ENCODE measurements around the gene FAM98B.
"Not testable (repeated sequence)": the region's sequence is repeated elsewhere in the genome, so short reads cannot be mapped to it uniquely, and the experiment has no call there.

Gene FAM98B

DNA sequence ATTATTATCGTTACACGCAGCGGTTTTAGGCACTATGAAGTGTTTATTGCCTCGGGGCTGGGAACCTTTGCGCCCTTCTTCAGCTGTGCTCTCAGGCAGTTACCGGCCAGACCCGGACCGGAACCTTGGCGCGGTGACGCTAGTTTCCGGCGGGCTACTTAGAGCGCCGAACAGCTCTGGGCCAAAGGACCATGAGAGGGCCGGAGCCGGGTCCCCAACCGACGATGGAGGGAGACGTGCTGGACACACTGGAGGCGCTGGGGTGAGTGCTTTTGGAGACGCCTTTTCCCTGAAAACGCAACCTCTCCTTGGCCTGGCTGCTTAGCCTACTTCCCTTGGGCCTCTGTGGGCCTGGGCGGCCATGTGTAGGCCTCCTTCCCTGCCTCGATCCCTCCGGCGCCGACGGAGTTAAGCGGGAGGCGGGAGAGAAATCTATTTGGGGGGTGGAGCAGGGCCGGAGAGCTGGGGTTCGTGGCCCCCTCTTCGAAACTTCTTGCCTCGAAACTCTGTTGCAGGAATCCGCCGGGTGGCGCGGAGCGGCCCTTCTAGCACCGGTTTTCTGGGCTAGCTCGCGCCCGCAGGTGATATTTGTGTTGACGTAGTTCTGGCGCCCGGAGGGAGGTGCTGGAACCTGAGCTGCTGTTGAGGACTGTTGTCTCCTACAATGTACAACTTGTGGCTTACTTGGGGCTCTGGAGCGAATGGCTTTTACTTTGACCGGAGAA is at the start of gene FAM98B:
Gene FAM98B, plus strand, starts transcription at position 157 of the 725 bp plus-strand sequence. Its CDS starts 35 bp downstream, at position 192.
- peak; percentile 69 for DNase-seq

GRCh38 chr15:38406436-38406835 is 47.5 kb upstream of the FAM98B start:
- DNase-seq, result no peak

DNA sequence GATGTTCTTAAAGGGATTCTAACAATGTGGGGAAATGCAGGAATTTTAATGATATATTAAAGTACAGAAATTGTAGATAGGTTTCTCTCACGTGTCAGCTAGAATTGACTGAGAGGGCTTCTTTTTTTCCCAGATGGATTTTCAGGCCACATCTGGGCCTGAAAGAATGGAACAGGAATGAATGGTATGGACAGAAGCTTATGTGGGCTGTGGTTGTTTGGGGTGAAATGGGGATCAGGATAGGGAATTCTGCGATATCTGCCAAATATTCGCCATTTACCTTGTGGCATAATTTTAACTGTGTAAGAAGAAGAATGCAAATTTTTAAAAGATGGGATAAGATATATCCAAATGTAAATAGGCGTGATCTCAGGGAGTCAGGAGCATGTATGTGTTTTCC is 45.4 kb upstream of the FAM98B start:
- no peak for DNase-seq

DNA sequence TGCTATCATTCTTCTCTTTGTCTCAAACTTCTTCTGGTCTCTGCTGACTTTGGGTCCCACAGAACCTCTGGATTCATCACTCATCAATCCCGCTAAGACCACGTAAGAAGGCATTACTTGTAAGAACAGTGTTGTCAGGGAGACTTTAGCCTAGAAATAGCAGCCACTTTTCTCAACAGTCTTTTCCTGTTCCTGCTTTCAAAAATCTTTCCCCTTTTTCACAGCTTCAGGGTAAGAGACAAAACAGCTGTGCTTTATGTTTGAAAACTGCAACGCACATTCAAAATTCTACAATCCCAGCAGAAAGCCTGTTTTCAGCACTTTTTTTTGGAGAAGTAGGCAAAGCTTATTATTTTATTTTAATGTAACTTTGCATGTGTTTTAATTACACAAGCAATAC is 42.0 kb upstream of the FAM98B start:
- no peak for DNase-seq

GRCh38 chr15:38412466-38412865 is 41.5 kb upstream of the FAM98B start:
- no peak for DNase-seq

GRCh38 chr15:38414357-38414756 is 39.6 kb upstream of the FAM98B start:
- no peak for DNase-seq

DNA sequence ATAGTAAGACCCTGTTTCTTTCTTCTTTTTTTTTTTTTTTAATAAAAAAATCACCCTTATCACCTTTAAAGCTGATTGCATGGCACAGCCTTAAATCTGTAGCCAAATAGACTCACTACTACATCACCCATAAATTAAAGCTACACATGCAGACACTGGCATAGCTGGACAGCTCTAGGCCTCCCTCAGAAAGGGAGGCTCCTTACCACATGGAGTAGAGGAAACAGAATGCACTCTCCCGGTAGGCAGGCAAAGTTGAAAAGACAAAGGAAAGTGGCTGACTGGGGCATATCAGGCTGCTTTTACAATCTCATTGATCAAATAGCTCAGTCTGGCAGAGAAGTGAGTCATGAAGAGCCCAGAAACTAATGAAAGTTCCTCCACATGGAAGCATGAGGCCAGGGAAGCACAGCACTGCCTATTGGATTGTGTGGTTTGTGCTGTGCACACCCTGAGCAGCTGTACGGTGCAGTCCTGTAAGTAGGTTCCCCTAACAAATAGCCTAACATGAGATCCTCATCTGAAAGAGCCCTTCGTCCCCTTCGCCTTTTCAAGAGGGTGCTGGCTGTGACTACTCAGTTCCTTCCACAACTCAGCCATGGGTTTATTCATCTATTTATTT is 32.7 kb upstream of the FAM98B start:
- DNase-seq, result no peak

GRCh38 chr15:38424101-38424552 is 29.8 kb upstream of the FAM98B start:
- DNase-seq, result no peak

DNA sequence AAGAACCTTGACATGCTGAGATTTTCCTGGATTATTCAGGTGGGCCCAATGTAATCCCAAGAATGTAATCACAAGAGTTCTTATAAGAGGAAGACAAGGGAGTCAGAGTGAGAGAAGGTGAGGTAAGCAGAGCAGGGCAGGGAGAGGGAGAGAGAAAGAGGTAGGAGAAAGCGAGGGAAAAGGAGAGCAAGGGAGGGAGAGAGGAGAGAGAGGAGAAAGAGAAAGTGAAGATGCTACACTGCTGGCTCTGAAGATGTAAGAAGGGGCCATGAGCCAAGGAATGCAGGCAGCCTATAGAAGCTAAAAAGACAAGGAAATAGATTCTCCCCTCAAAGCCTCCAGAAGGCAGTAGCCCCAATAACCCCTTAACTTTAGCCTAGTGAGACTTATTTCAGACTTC is 28.7 kb upstream of the FAM98B start:
- no peak for DNase-seq

DNA sequence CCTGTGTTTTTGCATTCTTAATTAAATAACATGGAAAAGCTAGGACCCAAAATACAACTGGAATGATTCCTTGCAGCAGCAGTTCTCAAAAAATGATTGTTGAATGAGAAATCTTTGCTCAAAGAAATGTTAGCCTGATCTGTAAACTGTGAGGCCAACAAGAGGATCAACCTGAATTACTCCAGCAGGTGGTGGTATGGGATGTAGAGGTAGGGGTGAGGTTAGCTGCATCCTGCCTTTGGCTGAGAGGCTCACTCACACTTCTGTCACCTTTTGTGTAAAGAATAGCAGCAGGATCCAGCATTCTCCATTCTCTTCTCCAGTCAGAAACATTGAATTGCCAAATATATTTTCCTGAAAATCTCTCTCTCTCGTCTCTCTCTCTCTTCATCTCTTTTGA is 26.5 kb upstream of the FAM98B start:
- no peak for DNase-seq

DNA sequence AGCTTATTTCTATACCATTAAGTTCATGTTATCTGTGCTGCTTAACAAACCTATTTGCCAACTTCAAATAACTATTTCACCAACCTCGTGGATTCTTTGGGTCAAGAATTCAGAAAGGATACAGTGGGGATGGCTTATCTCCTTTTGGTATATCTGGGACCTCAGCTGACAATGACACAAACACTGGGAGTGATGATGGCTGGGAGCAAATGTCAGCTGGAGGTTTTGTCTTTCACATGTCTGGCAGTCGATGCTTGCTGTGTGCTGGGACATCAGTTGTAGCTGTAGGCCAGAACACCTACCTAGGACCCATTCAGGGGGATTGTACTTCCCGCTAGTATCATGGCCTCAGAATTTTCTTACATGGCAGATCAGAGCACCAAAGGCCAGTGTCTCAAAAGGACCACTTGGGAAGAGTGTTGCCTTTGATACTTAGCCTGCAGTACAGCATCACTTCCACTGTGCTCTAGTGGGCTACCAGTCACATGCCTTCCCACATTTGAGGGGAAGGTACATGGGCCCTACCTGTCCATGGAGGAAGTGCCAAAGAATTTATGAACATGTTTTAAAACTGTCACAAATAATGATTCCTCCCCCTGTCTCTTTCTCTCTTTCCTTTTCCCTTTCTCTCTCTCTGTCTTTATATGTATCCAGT is 23.7 kb upstream of the FAM98B start:
- no peak for DNase-seq

DNA sequence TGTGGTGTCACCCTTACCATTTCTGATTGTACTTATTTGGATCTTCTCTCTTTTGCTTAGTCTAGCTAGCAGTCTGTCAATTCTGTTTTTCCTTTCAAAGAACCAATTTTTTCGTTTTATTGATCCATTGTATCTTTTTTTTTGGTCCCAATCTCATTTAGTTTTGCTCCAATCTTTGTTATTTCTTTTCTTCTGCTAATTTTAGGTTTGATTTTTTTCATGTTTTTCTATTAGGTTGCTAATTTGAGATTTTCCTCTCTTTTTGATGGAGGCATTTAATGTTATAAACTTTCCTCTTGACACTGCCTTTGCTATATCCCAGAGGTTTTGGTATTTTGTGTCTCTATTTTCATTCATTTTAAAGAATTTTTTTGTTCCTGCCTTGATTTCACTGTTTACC is 16.9 kb upstream of the FAM98B start:
- DNase-seq, result no peak

- not testable (repeated sequence) for DNase-seq
Observed at GRCh38 chr15:38437603-38438002, 16.3 kb upstream of the FAM98B start.

DNA sequence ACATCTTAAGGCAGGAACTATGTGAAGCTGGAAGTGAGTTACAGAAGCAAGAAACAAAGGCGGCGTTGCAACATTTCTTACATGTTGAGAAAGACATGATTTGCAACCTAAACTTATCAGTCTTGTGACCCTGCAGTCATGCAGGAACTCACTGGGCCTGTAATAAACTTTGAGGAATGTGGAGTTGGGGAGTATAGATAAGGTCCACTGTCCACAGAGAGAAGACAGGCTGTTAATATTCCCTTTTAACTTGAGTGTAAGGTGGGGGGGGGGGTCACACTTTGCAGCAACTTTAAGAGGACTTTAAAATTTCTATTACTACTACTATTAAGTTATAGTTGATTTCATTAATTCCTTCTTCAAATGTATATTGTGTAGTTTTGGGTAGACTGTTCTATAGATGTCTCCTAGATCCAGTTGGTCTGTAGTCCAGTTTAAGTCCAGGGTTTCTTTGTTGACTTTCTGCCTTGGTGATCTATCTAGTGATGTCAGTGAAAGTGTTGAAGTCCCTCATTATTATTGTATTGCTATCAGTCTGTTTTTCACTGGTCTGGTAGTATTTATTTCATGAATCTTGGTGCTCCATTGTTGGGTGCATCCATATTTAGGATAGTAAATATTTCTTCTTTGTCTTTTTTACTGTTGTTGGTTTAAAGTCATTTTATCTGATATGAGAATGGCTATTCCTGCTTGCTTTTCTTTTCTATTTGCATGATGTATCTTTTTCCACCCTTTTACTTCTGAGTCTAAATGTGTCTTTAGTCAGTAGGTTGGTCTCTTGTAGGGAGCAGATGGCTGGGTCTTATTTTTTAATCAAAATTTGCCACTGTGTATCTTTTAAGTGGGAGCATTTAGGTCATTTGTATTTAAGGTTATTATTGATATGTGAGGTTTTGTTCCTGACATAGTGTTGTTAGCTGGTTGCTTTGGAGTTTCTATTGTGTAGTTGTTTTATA is 15.6 kb upstream of the FAM98B start:
- no peak for DNase-seq

DNA sequence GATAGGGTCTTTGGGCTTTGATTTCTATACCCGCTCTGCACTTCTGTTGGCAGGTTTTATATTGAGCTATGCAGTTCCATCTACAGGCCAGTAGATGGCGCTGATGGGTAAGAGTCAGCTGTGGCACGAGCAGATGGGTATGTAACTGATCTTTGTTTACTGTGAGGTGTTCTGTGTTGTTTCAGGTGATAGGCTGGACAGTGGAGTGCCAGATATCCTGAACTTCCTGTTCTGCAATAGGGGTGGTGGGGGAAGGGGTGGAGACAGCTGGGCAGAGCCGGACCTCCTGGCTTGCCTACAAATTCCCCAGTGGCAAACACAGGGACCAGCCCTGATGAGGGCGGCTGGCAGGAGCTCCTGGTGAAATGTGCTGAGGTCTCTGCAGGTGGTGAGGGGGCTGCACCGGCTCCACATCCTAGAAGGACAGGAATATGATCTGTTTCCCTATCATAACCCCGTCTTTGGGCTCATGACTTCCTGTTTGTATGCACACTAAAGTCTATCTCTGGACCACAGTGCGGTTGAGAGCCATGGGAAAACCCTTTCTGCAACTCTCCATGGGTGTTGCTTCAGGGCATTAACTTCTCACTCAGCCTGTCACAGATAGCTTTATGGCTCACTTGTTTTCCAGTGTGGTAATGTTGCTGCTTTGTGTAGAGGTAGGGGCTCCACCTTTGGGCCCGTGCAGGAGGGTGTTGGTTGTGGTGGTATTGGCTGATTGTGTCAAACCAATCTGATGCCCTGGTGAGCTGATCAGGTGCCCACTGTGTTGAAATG is 13.4 kb upstream of the FAM98B start:
- peak; percentile 88 for DNase-seq

- no peak for DNase-seq
Observed at GRCh38 chr15:38441130-38441519, 12.8 kb upstream of the FAM98B start.

GRCh38 chr15:38454696-38455090 is 766 bp downstream of the FAM98B start:
- no peak for DNase-seq

DNA sequence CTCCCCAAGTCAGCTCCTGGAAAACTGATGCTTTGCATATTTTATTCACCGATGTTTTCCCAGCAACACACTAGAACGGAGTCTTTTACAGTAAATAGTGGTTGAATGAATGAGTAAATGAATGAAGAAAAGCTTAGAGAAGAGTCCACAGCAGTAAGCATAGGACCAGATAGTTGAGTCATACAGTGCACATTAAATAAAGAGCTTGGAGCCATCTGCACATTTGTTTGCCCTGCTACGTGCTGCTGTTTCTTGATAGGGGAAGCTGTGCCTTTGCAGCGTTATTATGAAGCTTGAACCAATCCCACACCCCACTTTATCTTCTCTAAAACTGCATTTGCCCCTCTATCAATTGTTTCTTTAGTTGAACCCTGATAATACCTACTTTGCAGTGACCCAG is 1.2 kb downstream of the FAM98B start:
- DNase-seq, result no peak

DNA sequence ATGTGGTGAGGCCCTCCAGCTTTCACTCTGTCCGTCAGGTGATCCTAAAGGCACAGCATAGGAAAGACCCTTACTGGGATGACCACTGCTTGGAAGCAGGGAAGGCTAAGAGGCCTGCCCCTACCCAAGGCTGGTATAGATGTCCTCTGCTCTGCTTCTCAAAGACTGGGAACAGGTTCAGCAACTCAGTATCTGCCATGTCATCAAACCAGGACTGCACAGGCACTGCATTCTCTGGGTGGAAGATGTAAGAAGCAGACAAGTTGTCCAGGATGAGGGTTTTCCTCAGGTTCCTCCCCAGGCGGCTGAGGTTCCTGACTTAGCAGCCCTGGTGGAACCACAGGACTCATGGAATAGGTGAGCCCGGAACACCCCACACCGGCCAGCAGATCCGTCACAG is 4.7 kb downstream of the FAM98B start:
- no peak for DNase-seq

DNA sequence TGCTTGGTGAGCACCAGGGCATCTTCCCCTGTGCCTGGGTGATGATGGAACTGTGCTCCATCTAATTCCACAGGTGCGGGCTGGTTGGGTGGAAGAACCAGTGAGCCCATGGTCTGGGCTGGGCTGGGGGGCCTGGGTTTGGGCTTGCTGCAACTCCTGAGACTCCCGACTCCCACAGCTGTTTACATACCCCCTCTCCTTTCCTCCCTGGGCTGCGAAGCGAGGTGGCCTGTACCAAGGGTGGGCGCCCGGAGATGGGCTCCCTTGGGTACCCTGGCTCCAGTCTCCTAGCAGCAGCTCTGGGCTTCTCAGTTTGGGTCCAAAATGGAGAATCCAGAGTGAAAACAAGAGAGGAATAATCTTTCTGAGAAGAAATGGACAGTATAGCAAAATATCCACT is 5.6 kb downstream of the FAM98B start:
- DNase-seq, result no peak

- DNase-seq, result no peak
Observed at GRCh38 chr15:38460543-38460942, 6.6 kb downstream of the FAM98B start.

Measured in SHP77 treated with DMSO at 0.1 percent for 48 hours (cell line).